ENCODE results near the gene BTBD9.

The BTBD9 gene

GRCh38 chr6:38187325-38187724 lies 452.4 kb downstream of the BTBD9 start:
- no peak for TF ChIP-seq CTCF (IDR thresholded peaks at IDR 0.05; ENCODE audit: insufficient read depth, low read length, poor library complexity, severe bottlenecking)
- no peak for DNase-seq (ENCODE audit: extremely low read depth, insufficient read length)

GRCh38 chr6:38185752-38186151 lies 454.0 kb downstream of the BTBD9 start:
- Histone ChIP-seq H3K36me3 (ENCODE audit: control insufficient read depth, insufficient read depth, low read length) (no peaks in the 10 kb centered on the region), H3K27me3 (replicated peaks; ENCODE audit: control insufficient read depth, insufficient read depth, low read length) (no peaks in the 10 kb centered on the region), H3K4me3 (replicated peaks; ENCODE audit: low read depth, low read length) (no peak overlapping the region)
- no peak for DNase-seq (ENCODE audit: extremely low read depth, insufficient read length)
- TF ChIP-seq CTCF (IDR thresholded peaks at IDR 0.05; ENCODE audit: insufficient read depth, low read length, poor library complexity, severe bottlenecking): no peak

More at GRCh38 chr6:38187325-38187724, 452.4 kb downstream of the BTBD9 start:
- Histone ChIP-seq H3K36me3 (ENCODE audit: control insufficient read depth, insufficient read depth, low read length) (no peaks in the 10 kb centered on the region), H3K4me3 (replicated peaks; ENCODE audit: low read depth, low read length) (no peak overlapping the region), H3K27me3 (replicated peaks; ENCODE audit: control insufficient read depth, insufficient read depth, low read length) (no peaks in the 10 kb centered on the region)

- H3K4me3 ChIP-seq (replicated peaks; ENCODE audit: low read depth, low read length): no peak overlapping the region
- H3K27me3 ChIP-seq (replicated peaks; ENCODE audit: control insufficient read depth, insufficient read depth, low read length): no peaks in the 10 kb centered on the region
- DNase-seq (ENCODE audit: extremely low read depth, insufficient read length): no peak
- H3K36me3 ChIP-seq (ENCODE audit: control insufficient read depth, insufficient read depth, low read length): no peaks in the 10 kb centered on the region
- no peak for TF ChIP-seq CTCF (IDR thresholded peaks at IDR 0.05; ENCODE audit: insufficient read depth, low read length, poor library complexity, severe bottlenecking)
Measured at GRCh38 chr6:38185244-38185643, 454.5 kb downstream of the BTBD9 start.

- no peak overlapping the region for H3K4me3 ChIP-seq (replicated peaks; ENCODE audit: low read depth, low read length)
- no peaks in the 10 kb centered on the region for H3K27me3 ChIP-seq (replicated peaks; ENCODE audit: control insufficient read depth, insufficient read depth, low read length)
- TF ChIP-seq CTCF (IDR thresholded peaks at IDR 0.05; ENCODE audit: insufficient read depth, low read length, poor library complexity, severe bottlenecking): no peak
- H3K36me3 ChIP-seq (ENCODE audit: control insufficient read depth, insufficient read depth, low read length): no peaks in the 10 kb centered on the region
- no peak for DNase-seq (ENCODE audit: extremely low read depth, insufficient read length)
Measured at GRCh38 chr6:38184585-38185080, 455.1 kb downstream of the BTBD9 start.

GRCh38 chr6:38183856-38184584 lies 455.7 kb downstream of the BTBD9 start:
- TF ChIP-seq CTCF (IDR thresholded peaks at IDR 0.05; ENCODE audit: insufficient read depth, low read length, poor library complexity, severe bottlenecking): no peak
- no peak for DNase-seq (ENCODE audit: extremely low read depth, insufficient read length)
- no peaks in the 10 kb centered on the region for H3K27me3 ChIP-seq (replicated peaks; ENCODE audit: control insufficient read depth, insufficient read depth, low read length)
- no peaks in the 10 kb centered on the region for H3K36me3 ChIP-seq (ENCODE audit: control insufficient read depth, insufficient read depth, low read length)
- H3K4me3 ChIP-seq (replicated peaks; ENCODE audit: low read depth, low read length): no peak overlapping the region

All from GM06990 (cell line).